Calu3 (cell line): ENCODE data around the gene NTM. TPM values are rescaled to one million over a fixed set of nuclear protein-coding genes. Genes with fewer than 3 reads are reported as not detected.

Source experiments
- BruUV-seq: library from RNA; stranded (reverse); fragments of 400-500 nt; replicated peaks from 2 replicates; lab custom pipeline; 2021; lab: Mats Ljungman, UMichigan
- CTCF ChIA-PET: fragments of 300-600 bp; sonication (Branson Sonifier 250); formaldehyde crosslinking; loops from one replicate; lab custom pipeline; 2022; ENCODE audit warnings: antibody characterized with exemption; lab: Charles Lee
- DNase-seq: peaks from one replicate; pipeline ENCODE4 v3.0.0; 2022
- H3K27ac Mint-ChIP-seq: one replicate; pipeline ENCODE4 v1.8.0; 2022; ENCODE audit warnings: mixed read lengths; ENCODE audit not compliant: unreplicated experiment
- H3K27me3 Mint-ChIP-seq: one replicate; pipeline ENCODE4 v1.8.0; 2022; ENCODE audit warnings: mixed read lengths; ENCODE audit not compliant: unreplicated experiment
- H3K36me3 Mint-ChIP-seq: one replicate; pipeline ENCODE4 v1.8.0; 2022; ENCODE audit warnings: mild to moderate bottlenecking, moderate library complexity, mixed read lengths; ENCODE audit not compliant: insufficient read depth, unreplicated experiment
- H3K4me1 Mint-ChIP-seq: one replicate; pipeline ENCODE4 v1.8.0; 2022; ENCODE audit warnings: mild to moderate bottlenecking, low read depth, mixed read lengths; ENCODE audit not compliant: unreplicated experiment
- H3K4me3 Mint-ChIP-seq: one replicate; pipeline ENCODE4 v1.8.0; 2022; ENCODE audit warnings: mild to moderate bottlenecking, low read depth, moderate library complexity, mixed read lengths; ENCODE audit not compliant: unreplicated experiment
- H3K9me3 Mint-ChIP-seq: one replicate; pipeline ENCODE4 v1.8.0; 2022; ENCODE audit warnings: low read depth, mixed read lengths; ENCODE audit not compliant: unreplicated experiment
- intact Hi-C: fragments of 100-400 bp; cut with micrococcal nuclease; formaldehyde crosslinking; loops from one replicate; pipeline ENCODE4 v1.10.0; 2022; ENCODE audit not compliant: unreplicated experiment
- total RNA-seq: library from RNA; stranded (reverse); gene quantifications from 2 replicates; pipeline ENCODE4 v1.2.3, GENCODE V29; 2022
- TF ChIP-seq, protein P1 (sequence below): fragments of 200-600 bp; IDR thresholded peaks from one replicate; pipeline ENCODE4 v1.8.0; 2022; ENCODE audit warnings: antibody characterized with exemption; ENCODE audit not compliant: unreplicated experiment

The NTM gene
- total RNA-seq, 1 experiment from 2014 or later: not detected

- Mint-ChIP-seq H3K27me3 (no peaks in the 10 kb centered on the region), H3K4me3 (no peak overlapping the region), H3K9me3 (peaks cover 3% of the 10 kb centered on the region), H3K27ac (no peak overlapping the region), H3K4me1 (no peaks in the 10 kb centered on the region), H3K36me3 (no peaks in the 10 kb centered on the region)
- intact Hi-C loops: loop anchor here (5.0 kb wide), 1 partner anchor 1197 kb away; no protein-coding TSS in a partner anchor
- no TSS peak for BruUV-seq
- no peak for DNase-seq
- CTCF ChIA-PET: no interaction called here
- TF ChIP-seq, protein P1, sequence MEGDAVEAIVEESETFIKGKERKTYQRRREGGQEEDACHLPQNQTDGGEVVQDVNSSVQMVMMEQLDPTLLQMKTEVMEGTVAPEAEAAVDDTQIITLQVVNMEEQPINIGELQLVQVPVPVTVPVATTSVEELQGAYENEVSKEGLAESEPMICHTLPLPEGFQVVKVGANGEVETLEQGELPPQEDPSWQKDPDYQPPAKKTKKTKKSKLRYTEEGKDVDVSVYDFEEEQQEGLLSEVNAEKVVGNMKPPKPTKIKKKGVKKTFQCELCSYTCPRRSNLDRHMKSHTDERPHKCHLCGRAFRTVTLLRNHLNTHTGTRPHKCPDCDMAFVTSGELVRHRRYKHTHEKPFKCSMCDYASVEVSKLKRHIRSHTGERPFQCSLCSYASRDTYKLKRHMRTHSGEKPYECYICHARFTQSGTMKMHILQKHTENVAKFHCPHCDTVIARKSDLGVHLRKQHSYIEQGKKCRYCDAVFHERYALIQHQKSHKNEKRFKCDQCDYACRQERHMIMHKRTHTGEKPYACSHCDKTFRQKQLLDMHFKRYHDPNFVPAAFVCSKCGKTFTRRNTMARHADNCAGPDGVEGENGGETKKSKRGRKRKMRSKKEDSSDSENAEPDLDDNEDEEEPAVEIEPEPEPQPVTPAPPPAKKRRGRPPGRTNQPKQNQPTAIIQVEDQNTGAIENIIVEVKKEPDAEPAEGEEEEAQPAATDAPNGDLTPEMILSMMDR: no peak
These were observed 375.0 kb downstream of the NTM start for GRCh38 chr11:131745405-131745804.

DNA sequence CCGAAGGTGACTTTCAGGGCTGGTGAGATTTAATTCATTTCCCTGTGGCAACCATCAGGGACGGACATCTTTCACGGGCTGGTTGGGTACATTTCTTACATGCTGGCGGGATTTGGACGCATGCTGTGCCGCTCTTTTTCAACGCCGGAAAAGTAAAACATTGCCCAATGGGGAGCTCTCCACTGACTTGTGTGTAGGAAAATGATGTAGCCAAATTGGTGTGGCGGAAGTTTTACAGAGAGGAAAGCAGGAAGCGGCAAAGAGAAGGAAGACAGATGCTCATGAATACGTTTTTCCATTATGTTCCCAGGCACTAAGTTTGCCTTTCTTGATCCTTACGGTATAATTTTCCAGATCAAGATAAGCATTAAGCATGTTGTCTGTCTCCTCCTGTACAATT is 375.8 kb downstream of the NTM start:
- BruUV-seq: no TSS peak
- intact Hi-C loops: loop anchor here (5.0 kb wide), 1 partner anchor 1196 kb away; no protein-coding TSS in a partner anchor
- H3K27me3 Mint-ChIP-seq: no peaks in the 10 kb centered on the region

DNA sequence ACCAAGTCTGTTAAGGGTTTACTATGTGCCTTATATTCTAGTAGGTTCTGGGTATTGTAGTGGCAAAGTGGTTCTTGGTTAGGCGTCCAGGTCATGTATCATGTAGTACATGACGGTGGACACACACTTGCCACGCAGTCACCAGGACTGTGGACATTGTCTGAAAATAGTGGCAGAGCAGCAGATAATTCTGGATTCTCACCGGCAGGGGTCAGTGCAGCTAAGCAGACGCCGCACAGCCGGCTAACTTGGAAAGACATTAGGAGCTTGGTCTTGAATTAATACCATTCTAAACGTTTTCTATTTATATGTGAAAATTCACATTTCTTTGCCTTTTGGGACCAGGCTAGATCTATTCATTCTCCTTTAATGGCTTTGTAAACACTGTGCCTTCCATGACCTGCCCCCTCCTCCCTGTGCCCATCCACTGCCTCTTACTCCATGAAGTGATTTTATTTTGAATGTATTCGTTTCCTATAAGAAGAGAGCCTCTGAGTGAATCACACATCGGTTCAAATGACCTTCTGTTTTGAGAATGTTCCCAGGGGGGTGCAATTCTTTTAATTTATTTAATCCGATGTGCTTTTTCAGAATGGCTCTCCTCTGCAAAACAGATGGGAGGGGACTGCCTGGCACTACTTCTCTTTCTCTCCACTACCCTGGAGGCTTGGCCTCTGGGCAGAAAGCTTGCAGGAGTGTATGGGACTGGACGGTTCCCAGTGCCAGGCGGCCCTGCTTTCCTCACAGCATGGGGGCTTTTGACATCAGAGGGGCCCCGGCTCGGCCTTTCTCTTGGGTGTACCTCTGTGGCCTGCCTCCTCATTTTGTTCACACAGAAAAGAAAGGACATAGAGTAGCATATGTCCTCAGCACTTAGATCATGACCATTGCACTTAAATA is 378.0 kb downstream of the NTM start:
- BruUV-seq: no TSS peak
- Mint-ChIP-seq H3K36me3 (no peaks in the 10 kb centered on the region), H3K27ac (no peak overlapping the region), H3K27me3 (no peaks in the 10 kb centered on the region), H3K4me3 (no peak overlapping the region), H3K9me3 (peaks cover 3% of the 10 kb centered on the region), H3K4me1 (no peaks in the 10 kb centered on the region)
- intact Hi-C loops: loop anchor here (5.0 kb wide), 1 partner anchor 1194 kb away; no protein-coding TSS in a partner anchor
- CTCF ChIA-PET: interaction anchor here (0.9 kb wide), 1 partner anchor 1192 kb away, joined by 3 read pairs; no protein-coding TSS in a partner anchor
- TF ChIP-seq, protein P1: no peak
- DNase-seq: peak; percentile 10

More for the DNA sequence above, 375.8 kb downstream of the NTM start:
- TF ChIP-seq, protein P1: no peak
- Mint-ChIP-seq H3K9me3 (peaks cover 3% of the 10 kb centered on the region), H3K36me3 (no peaks in the 10 kb centered on the region), H3K4me3 (no peak overlapping the region), H3K27ac (no peak overlapping the region), H3K4me1 (no peaks in the 10 kb centered on the region)
- CTCF ChIA-PET: no interaction called here
- no peak for DNase-seq

- no TSS peak for BruUV-seq
- Mint-ChIP-seq H3K27ac (no peak overlapping the region), H3K36me3 (no peaks in the 10 kb centered on the region), H3K9me3 (peaks cover 3% of the 10 kb centered on the region), H3K4me3 (no peak overlapping the region), H3K4me1 (no peaks in the 10 kb centered on the region), H3K27me3 (no peaks in the 10 kb centered on the region)
- TF ChIP-seq, protein P1: no peak
- intact Hi-C loops: loop anchor here (5.0 kb wide), 1 partner anchor 1193 kb away; no protein-coding TSS in a partner anchor
- CTCF ChIA-PET: no interaction called here
- no peak for DNase-seq
These were observed 378.7 kb downstream of the NTM start for GRCh38 chr11:131749101-131749500.
